ENCODE results near the gene EPHB3.

The EPHB3 gene

GRCh38 chr3:184564685-184565385 lies 3.2 kb downstream of the EPHB3 start:
- no peak for DNase-seq

DNA sequence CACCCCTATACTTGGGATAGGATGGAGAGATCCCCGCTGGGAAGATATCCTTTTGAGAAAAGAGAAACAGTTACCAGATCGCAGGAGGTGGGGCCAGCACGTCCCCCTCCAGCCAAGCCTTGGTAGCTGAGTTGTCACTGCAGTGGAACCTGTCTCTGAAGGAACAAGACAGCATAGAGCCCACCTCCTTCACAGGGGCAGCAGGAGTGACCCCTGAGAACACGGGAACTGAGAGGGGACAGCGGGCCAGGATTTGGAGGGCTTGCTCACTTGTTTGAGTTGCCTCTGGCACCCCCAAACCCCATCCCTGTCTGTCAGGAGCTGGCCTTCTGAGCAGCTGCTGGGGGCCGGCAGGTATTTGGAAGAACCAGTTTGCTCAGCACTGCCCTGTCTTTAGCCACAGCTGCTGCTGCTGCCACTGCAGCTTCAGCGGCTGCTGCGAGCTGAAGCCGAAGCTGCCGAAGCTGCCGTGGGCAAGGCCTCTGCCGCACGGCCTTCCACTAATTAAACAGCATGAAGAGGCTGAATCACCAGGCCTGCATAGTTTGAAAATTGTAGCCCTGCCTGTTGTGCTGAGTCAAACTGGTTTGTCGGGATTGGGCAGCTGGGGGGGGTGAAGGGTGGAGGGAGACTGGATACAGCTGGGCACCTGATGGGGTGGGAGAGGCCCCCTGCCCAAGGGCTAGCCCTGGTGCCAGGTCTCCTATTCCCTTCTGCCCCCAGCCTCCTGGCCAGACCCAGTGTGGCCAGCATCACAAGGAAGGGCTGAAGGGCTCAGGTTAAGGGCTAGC lies 4.0 kb downstream of the EPHB3 start:
- DNase-seq = no peak

GRCh38 chr3:184566441-184567414 lies 5.1 kb downstream of the EPHB3 start:
- no peak for DNase-seq

DNA sequence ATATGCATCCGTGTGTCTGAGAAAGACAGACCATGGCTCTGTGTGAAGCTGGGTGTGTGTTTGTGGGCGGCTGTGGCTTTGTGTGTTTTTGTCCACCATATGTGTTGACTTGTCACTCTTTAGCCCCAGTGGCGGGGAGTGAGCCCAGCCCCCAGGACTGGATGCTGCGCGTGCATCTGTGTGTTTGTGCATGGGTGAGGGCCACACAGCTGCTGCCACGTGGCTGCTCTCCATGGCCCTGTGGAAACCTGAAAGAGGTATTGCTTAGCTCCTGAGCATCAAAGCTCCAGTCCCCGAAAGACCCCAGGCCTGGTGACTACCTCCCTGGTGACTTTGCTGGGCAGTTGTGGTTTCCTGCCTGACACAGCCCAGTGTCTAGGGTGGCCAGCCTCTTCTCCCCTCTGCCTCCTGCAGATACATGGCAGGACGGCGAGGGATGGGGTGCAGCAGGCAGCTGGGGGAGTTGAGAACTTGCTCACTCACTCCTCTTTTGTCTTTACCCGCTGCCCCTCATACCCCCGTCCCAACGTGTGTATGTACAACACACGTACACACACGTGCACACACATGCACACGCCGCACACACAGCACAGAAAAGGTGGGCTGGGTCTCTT lies 6.5 kb downstream of the EPHB3 start:
- no peak for DNase-seq

GRCh38 chr3:184568560-184568923 lies 7.0 kb downstream of the EPHB3 start:
- no peak for DNase-seq

DNA sequence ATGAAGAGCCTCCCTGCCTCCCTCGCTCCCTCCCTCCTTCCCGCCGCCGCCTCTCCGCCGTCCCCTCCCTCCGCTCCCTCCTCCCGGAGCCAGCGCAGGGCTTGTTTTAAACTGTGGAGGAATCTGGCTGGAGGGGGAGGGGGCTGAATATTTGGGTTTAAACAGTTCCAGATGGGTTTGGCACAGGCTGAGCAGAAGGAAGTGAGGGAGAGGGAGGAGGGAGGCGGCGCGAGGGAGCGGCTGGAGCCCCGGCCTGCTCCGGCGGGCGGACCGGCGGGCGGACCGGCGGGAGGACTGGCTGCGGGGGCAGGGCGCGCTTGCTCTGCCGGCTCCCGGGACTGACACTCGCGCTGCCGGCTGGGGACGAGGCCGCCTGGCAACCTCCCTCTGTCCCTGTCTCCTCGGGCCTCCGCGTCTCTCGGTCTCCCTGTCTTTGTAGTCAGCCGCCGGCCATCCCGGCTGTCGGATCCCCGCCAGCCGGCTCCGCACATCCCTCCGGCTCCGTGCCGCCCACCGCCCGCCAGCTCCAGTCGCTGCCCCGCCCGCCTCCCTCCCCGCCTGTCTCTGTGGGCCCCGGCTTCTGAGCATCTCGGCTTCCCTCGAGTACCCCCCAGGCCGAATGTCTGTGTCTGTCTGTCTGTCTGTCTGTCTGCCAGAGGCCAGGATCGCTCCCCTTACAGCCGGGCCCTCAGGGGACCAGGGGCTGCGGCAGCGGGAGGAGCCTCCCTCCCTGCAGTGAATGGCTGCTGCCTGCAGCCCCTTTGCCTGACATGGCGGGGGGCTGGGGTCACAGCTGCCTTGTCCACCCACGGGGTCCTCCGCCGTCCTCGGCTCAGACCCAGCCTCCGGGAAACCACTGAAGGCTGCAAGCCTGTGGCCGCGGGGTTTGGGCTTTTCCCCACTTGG lies 7.6 kb downstream of the EPHB3 start:
- DNase-seq = no peak

DNA sequence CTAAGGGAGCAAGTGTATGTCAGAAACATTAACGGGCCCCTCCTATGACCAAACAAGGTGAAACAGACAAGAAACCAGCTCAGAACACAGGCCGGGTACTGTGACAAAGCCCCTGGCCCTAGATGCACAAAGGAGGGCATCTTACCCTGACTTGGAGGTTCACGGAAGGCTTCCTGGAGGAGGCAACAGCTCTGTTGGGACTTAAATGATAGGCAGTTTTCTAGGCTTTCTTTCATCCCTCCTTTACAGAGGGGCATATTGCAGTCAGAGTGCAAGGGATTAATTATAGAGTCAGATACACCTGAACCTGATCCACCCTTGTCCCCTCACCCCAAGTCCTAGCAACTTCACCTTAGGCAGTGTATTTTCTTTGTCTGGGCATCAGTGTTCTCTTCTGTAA lies 8.4 kb downstream of the EPHB3 start:
- no peak for DNase-seq

GRCh38 chr3:184570489-184570888 lies 8.9 kb downstream of the EPHB3 start:
- no peak for DNase-seq

DNA sequence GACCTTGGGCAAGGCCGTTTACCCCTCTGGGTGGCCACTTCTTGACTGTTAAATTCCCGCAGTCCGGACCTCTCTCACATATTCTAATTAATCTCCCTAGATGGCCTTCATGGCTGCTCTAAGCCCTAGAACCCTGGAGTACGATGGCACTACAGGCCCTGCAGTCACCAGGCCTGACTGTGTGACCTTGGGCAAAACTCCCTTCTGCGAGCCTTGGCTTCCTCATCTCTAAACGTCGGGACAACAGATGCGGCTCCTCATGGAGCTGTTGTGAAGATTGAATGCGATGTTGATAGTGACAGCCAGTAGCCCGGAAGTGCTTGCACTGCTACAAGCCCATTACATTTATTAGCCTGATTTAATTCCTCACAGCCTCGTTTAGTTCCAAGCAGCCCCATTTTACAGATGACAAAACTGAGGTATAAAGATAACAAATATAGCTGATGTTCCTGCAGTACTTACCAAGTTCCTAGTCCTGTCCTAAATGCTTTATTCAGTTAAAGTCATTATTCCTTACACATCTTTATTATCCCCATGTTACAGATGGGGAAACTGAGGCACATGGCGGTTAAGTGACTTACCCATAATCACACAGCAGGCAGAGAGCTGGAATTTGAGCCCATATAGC lies 10.3 kb downstream of the EPHB3 start:
- DNase-seq = no peak

- DNase-seq = no peak
Measured at GRCh38 chr3:184572633-184573270, 11.2 kb downstream of the EPHB3 start.

GRCh38 chr3:184574515-184575417 lies 13.2 kb downstream of the EPHB3 start:
- no peak for DNase-seq

DNA sequence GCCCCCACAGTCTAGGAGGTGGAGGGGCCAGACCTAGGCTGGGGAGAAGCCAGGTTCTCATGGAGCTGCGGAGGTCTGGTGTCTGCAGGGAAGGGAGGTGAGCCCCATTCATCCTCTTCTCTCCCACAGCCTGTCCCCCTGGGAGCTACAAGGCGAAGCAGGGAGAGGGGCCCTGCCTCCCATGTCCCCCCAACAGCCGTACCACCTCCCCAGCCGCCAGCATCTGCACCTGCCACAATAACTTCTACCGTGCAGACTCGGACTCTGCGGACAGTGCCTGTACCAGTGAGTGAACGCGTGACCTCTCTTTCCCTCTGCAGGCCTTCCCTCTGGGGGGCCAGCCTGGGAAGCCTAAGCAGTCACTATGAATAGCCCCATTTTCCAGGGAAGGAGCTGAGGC lies 14.1 kb downstream of the EPHB3 start:
- no peak for DNase-seq

DNA sequence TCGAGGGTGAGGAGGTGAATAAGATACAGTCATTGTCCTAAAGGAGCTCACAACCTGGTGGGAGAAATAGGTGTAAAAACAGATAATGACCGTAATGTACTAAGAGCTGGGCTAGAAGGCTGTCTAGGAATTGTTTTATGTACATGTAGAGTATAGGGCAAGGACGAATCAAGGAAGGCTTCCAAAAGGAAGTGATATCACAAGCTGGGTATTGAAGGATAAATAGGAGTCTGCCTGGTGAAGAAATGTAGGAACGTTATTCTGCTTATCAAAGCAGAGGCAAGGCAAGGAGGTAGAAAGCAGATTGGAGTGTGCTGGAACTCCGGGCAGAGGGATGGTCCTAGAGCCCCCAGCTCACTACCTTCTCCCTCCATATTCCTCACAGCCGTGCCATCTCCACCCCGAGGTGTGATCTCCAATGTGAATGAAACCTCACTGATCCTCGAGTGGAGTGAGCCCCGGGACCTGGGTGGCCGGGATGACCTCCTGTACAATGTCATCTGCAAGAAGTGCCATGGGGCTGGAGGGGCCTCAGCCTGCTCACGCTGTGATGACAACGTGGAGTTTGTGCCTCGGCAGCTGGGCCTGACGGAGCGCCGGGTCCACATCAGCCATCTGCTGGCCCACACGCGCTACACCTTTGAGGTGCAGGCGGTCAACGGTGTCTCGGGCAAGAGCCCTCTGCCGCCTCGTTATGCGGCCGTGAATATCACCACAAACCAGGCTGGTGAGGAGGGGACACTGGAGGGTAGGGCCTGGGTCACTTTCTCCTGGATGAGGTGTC lies 15.1 kb downstream of the EPHB3 start:
- DNase-seq = no peak

DNA sequence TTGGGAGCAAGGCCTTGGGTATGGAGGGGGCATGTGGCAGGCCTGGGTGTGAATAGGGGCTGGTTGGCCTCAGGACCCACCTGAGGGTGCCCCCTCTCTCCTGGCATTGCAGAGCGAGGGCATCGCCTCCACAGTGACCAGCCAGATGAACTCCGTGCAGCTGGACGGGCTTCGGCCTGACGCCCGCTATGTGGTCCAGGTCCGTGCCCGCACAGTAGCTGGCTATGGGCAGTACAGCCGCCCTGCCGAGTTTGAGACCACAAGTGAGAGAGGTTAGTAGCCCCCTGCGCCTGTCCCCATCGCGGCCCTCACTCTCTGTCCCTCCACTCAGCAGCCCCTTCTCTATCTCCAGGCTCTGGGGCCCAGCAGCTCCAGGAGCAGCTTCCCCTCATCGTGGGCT lies 16.0 kb downstream of the EPHB3 start:
- no peak for DNase-seq

DNA sequence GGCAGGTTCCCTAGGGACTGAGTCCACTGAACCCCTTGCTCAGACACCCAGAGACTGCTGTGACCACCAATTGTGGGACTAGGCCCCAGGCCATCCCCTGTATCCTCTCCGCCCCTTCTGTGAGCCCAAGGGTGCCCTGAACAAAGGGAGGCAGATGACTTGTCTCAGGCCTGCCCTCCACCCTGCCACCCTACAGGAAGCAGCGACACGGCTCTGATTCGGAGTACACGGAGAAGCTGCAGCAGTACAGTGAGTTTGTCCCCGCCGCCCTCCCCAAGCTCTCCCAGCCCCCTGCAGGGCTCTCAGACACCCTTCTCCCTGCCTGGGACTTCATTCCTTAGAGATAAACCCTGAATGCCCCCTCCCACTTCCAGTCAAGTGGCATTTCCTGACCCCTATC lies 16.6 kb downstream of the EPHB3 start:
- no peak for DNase-seq

- DNase-seq = no peak
Measured at GRCh38 chr3:184578822-184579221, 17.2 kb downstream of the EPHB3 start.

DNA sequence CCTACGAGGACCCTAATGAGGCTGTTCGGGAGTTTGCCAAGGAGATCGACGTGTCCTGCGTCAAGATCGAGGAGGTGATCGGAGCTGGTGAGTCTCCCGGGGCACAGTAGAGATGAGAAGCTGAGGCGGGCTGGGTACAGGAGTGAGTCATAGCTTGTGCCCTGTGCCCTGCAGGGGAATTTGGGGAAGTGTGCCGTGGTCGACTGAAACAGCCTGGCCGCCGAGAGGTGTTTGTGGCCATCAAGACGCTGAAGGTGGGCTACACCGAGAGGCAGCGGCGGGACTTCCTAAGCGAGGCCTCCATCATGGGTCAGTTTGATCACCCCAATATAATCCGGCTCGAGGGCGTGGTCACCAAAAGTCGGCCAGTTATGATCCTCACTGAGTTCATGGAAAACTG lies 17.9 kb downstream of the EPHB3 start:
- no peak for DNase-seq

- DNase-seq = no peak
Measured at GRCh38 chr3:184580376-184580775, 18.8 kb downstream of the EPHB3 start.

DNA sequence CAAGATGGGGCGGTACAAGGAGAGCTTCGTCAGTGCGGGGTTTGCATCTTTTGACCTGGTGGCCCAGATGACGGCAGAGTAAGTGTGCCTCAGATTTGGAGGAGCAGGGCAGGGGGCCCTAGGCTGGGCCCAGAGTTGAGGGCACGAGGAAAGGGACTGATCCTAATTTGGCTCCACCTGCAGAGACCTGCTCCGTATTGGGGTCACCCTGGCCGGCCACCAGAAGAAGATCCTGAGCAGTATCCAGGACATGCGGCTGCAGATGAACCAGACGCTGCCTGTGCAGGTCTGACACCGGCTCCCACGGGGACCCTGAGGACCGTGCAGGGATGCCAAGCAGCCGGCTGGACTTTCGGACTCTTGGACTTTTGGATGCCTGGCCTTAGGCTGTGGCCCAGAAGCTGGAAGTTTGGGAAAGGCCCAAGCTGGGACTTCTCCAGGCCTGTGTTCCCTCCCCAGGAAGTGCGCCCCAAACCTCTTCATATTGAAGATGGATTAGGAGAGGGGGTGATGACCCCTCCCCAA lies 19.8 kb downstream of the EPHB3 start:
- no peak for DNase-seq

All from hematopoietic multipotent progenitor cell treated with erythropoietin and hydrocortisone succinate and interleukin-3 and kit ligand, for 8 days (in vitro differentiated cells).